GM12878 (cell line): ENCODE data around the gene PLSCR4. TPM values are rescaled to one million over a fixed set of nuclear protein-coding genes. Genes with fewer than 3 reads are reported as not detected.

Experiments
- ATAC-seq: fragments of 200-7000 bp; cut with Tn5 transposase; 3 replicates; pipeline ENCODE4 v1.9.1; 2020; ENCODE audit warnings: mild to moderate bottlenecking, moderate library complexity
- BruUV-seq: library from RNA; stranded (reverse); fragments of 400-500 nt; replicated peaks from 2 replicates; lab custom pipeline; 2021; lab: Mats Ljungman, UMichigan
- CTCF ChIA-PET: fragments of 300-600 bp; sonication (Branson Sonifier 250); formaldehyde crosslinking; extraction: SDS; loops from one replicate; lab custom pipeline; 2021; ENCODE audit warnings: inconsistent platforms; lab: Yijun Ruan, JAX
- POLR2A ChIA-PET: fragments of 350-600 bp; formaldehyde crosslinking; extraction: SDS; loops from one replicate; lab custom pipeline; 2021; ENCODE audit warnings: inconsistent platforms; lab: Charles Lee
- RAD21 ChIA-PET: fragments of 300-600 bp; sonication (Branson Sonifier 250); formaldehyde crosslinking; loops from one replicate; lab custom pipeline; 2023; ENCODE audit warnings: antibody characterized with exemption; ENCODE audit not compliant: unreplicated experiment; lab: Charles Lee
- SMC1A ChIA-PET: fragments of 300-600 bp; sonication (Branson Sonifier 250); formaldehyde crosslinking; loops from one replicate; lab custom pipeline; 2023; ENCODE audit not compliant: unreplicated experiment, uncharacterized antibody; lab: Charles Lee
- DNase-seq: peaks from one replicate; pipeline ENCODE4 v3.0.0-alpha.2; 2011; ENCODE audit warnings: low read depth, low spot score
- FAIRE-seq: peaks from 3 replicates; lab custom pipeline; 2011; peaks lifted over from hg19 to GRCh38; lab: Jason Lieb, UNC
- H2AFZ ChIP-seq: 2 replicates; pipeline ENCODE4 v1.6.0; 2011; ENCODE audit warnings: low read depth, low read length, control low read depth; ENCODE audit not compliant: control insufficient read depth
- H3K27ac ChIP-seq: 2 replicates; pipeline ENCODE4 v1.5.1; 2011; ENCODE audit warnings: control low read depth; ENCODE audit not compliant: control insufficient read depth, insufficient read depth
- H3K27me3 ChIP-seq, 2 experiments: replicated peaks in 1 of 2; 2 replicates each; pipeline versions ENCODE4 v1.6.0 to v1.6.1; 2011; ENCODE audit warnings: low read length in 1 of 2; ENCODE audit not compliant: control insufficient read depth in 2 of 2, insufficient read depth in 2 of 2
- H3K36me3 ChIP-seq, 2 experiments: 2 replicates each; pipeline ENCODE4 v1.5.1; 2011; ENCODE audit warnings: low read length in 1 of 2; ENCODE audit not compliant: control insufficient read depth in 2 of 2, insufficient read depth in 2 of 2
- H3K4me1 ChIP-seq: 2 replicates; pipeline ENCODE4 v1.6.1; 2011; ENCODE audit warnings: mild to moderate bottlenecking, low read length, moderate library complexity, mixed read lengths; ENCODE audit not compliant: control insufficient read depth, insufficient read depth
- H3K4me2 ChIP-seq: 2 replicates; pipeline ENCODE4 v1.6.0; 2011; ENCODE audit warnings: control low read depth; ENCODE audit not compliant: control insufficient read depth, insufficient read depth
- H3K4me3 ChIP-seq: fragments of 200-600 bp; sonication (generic); 2 replicates; pipeline ENCODE4 v1.5.1; 2016
- H3K79me2 ChIP-seq: 2 replicates; pipeline ENCODE4 v1.6.0; 2011; ENCODE audit warnings: low read length; ENCODE audit not compliant: control insufficient read depth, insufficient read depth
- H3K9ac ChIP-seq: 2 replicates; pipeline ENCODE4 v1.8.0; 2011; ENCODE audit warnings: low read length, control low read depth, mixed read lengths; ENCODE audit not compliant: control insufficient read depth, insufficient read depth
- H3K9me3 ChIP-seq: replicated peaks from 3 replicates; pipeline ENCODE4 v1.5.1; 2011; ENCODE audit warnings: mild to moderate bottlenecking, low read length; ENCODE audit not compliant: control insufficient read depth, insufficient read depth
- H4K20me1 ChIP-seq: 2 replicates; pipeline ENCODE4 v1.6.0; 2011; ENCODE audit not compliant: control insufficient read depth, insufficient read depth
- CTCF ChIP-seq, 3 experiments: IDR thresholded peaks in 2 of 3; conservative IDR thresholded peaks in 1 of 3; 2 replicates each; pipeline ENCODE4 v1.5.1; 2011; ENCODE audit warnings: low read depth in 3 of 3, low read length in 3 of 3, mild to moderate bottlenecking in 3 of 3, control low read depth in 2 of 3, moderate library complexity in 2 of 3, inconsistent platforms in 1 of 3, mixed read lengths in 1 of 3; ENCODE audit not compliant: control insufficient read depth in 2 of 3, insufficient read depth in 1 of 3; ENCODE audit errors: extremely low read depth in 1 of 3
- EP300 ChIP-seq, 2 experiments: fragments of 150-350 bp in 1 of 2; IDR thresholded peaks; 2 replicates each; pipeline ENCODE4 v1.6.1; 2011 to 2012; ENCODE audit warnings: low read depth in 2 of 2, low read length in 2 of 2, borderline replicate concordance in 1 of 2, improper control_type of control experiment in 1 of 2, inconsistent platforms in 1 of 2; ENCODE audit not compliant: control insufficient read depth in 1 of 2
- FOS ChIP-seq: IDR thresholded peaks from 3 replicates; pipeline ENCODE4 v1.6.1; 2011; ENCODE audit warnings: borderline replicate concordance; ENCODE audit not compliant: insufficient read length; ENCODE audit errors: extremely low read depth
- NFYB ChIP-seq: IDR thresholded peaks from 2 replicates; pipeline ENCODE4 v1.6.1; 2011; ENCODE audit warnings: low read depth, mild to moderate bottlenecking, low read length, improper control_type of control experiment, moderate library complexity; ENCODE audit not compliant: insufficient read depth
- RAD21 ChIP-seq: IDR thresholded peaks from 2 replicates; pipeline ENCODE4 v1.6.1; 2011; ENCODE audit warnings: mild to moderate bottlenecking, low read depth, low read length, moderate library complexity; ENCODE audit not compliant: insufficient read depth
- TARDBP ChIP-seq: IDR thresholded peaks from 2 replicates; pipeline ENCODE4 v1.6.1; 2016; ENCODE audit warnings: borderline replicate concordance
- TCF3 ChIP-seq: IDR thresholded peaks from 2 replicates; pipeline ENCODE4 v1.6.1; 2012; ENCODE audit warnings: low read depth, mild to moderate bottlenecking, low read length, borderline replicate concordance; ENCODE audit not compliant: insufficient read depth
- WGBS: methylation state at CpG from one replicate; pipeline ENCODE4 v1.1.6; 2016; ENCODE audit warnings: low lambda C conversion rate; ENCODE audit not compliant: insufficient replicate concordance, insufficient coverage; ENCODE audit errors: missing lambda C conversion rate; 5-methylcytosine and 5-hydroxymethylcytosine counted together
- in situ Hi-C: fragments of 300-500 bp; cut with MboI; formaldehyde crosslinking; loops from 9 replicates; pipeline ENCODE4 v1.14.3; 2018; ENCODE audit warnings: mixed read lengths
- intact Hi-C: fragments of 100-400 bp; cut with micrococcal nuclease; formaldehyde crosslinking; loops from one replicate; pipeline ENCODE4 v1.14.2; 2022; ENCODE audit not compliant: unreplicated experiment
- polyA plus RNA-seq, 11 experiments: library from polyadenylated mRNA; depleted of rRNA in 4 of 11; unstranded in 6 of 11; stranded (reverse) in 5 of 11; fragments of >200 nt; fragmentation: Nextera tagmentation in 4 of 11; fragmentation: Illumina TruSeq in 1 of 11; extraction: Ambion mirVana in 4 of 11; extraction: Trizol in 1 of 11; gene quantifications; 1 replicate in 1 of 11; 2 replicates in 10 of 11; pipeline versions ENCODE4 v1.2.1 to v1.2.3, GENCODE V29; 2011 to 2016; ENCODE audit warnings: inconsistent platforms in 2 of 11, missing spikeins in 2 of 11, low read depth in 1 of 11
- total RNA-seq, 4 experiments: library from RNA; depleted of rRNA in 3 of 4; stranded (reverse); fragments of >200 nt in 3 of 4; fragmentation: Illumina TruSeq in 1 of 4; extraction: Trizol in 1 of 4; gene quantifications; 2 replicates each; pipeline versions ENCODE4 v1.2.1 to v1.2.3, GENCODE V29; 2013 to 2021

Gene PLSCR4
- total and polyA plus RNA-seq, 10 of the 15 experiments (the other 5 are each of a cell fraction or from before 2014, with no cell fraction given): 0.02 TPM; not detected in 9

- Histone ChIP-seq H3K36me3 (no peaks in the 10 kb centered on the region), H3K27ac (no peak overlapping the region), H3K4me2 (no peak overlapping the region), H3K27me3 (peaks cover 5 to 11% of the 10 kb centered on the region in 2 experiments), H3K79me2 (no peaks in the 10 kb centered on the region), H3K4me1 (no peaks in the 10 kb centered on the region), H3K9ac (no peak overlapping the region), H3K4me3 (no peak overlapping the region), H2AFZ (no peak overlapping the region), H3K9me3 (no peaks in the 10 kb centered on the region), H4K20me1 (no peaks in the 10 kb centered on the region)
- in situ Hi-C loops (no loop called here), intact Hi-C loops (no loop called here)
- ChIA-PET RAD21 (no interaction called here), SMC1A (no interaction called here), POLR2A (no interaction called here), CTCF (interaction anchor here (0.6 kb wide), 1 partner anchor 9 kb away, joined by 3 read pairs; no protein-coding TSS in a partner anchor)
- no peak for ATAC-seq
- no peak for FAIRE-seq
- TF ChIP-seq TARDBP (no peak), RAD21 (no peak), FOS (no peak), EP300 (IDR thresholded peaks at IDR 0.05; ENCODE audit: borderline replicate concordance in 1 of 2, control insufficient read depth in 1 of 2, low read depth in 2 of 2, low read length in 2 of 2) (no peak), CTCF (IDR thresholded peaks at IDR 0.05 in 2 of 3, conservative IDR thresholded peaks at IDR 0.05 in 1 of 3; ENCODE audit: control insufficient read depth in 2 of 3, extremely low read depth in 1 of 3, insufficient read depth in 1 of 3, low read depth in 3 of 3, low read length in 3 of 3) (no peak), TCF3 (no peak), NFYB (no peak)
- no TSS peak for BruUV-seq
- DNase-seq: no peak
- WGBS: 42% methylated on average over 4 of the region's 4 CpGs
Observed at GRCh38 chr3:146159037-146159436, 91.9 kb downstream of the PLSCR4 start.
